CD4-positive, alpha-beta T cell treated with Interferon gamma for 1 hour (primary cell): ENCODE results near the gene GPSM3.
"Not testable (repeated sequence)": the region's sequence is repeated elsewhere in the genome, so short reads cannot be mapped to it uniquely, and the experiment has no call there.

Source experiments
- DNase-seq: peaks from one replicate; pipeline ENCODE4 v3.0.0-alpha.2; 2020

GPSM3 gene

GRCh38 chr6:32200711-32201475 lies 8.4 kb upstream of the GPSM3 start:
- DNase-seq, result no peak

- DNase-seq, result no peak
These were observed 6.4 kb upstream of the GPSM3 start for GRCh38 chr6:32198866-32199265.

- DNase-seq, result no peak
These were observed 5.9 kb upstream of the GPSM3 start for GRCh38 chr6:32198345-32198696.

GRCh38 chr6:32196682-32197616 lies 4.5 kb upstream of the GPSM3 start:
- peak; percentile 51 for DNase-seq

- peak; percentile 87 for DNase-seq
These were observed 3.6 kb upstream of the GPSM3 start for GRCh38 chr6:32195902-32196681.

GRCh38 chr6:32195652-32195901 lies 3.1 kb upstream of the GPSM3 start:
- DNase-seq, result peak; percentile 100

GRCh38 chr6:32194825-32195651 lies 2.6 kb upstream of the GPSM3 start:
- DNase-seq, result no peak

- DNase-seq, result no peak
These were observed 1.9 kb upstream of the GPSM3 start for GRCh38 chr6:32194388-32194787.

GRCh38 chr6:32193096-32193495 lies 653 bp upstream of the GPSM3 start:
- not testable (repeated sequence) for DNase-seq

GRCh38 chr6:32191696-32192607 lies 491 bp downstream of the GPSM3 start:
- DNase-seq, result peak; percentile 43

GRCh38 chr6:32190911-32191677 lies 1.3 kb downstream of the GPSM3 start:
- no peak for DNase-seq

GRCh38 chr6:32190054-32190851 lies 2.2 kb downstream of the GPSM3 start, which contains the start of gene PBX2:
Gene PBX2 (minus strand): TSS chr6:32190202. CDS start chr6:32189915, 287 bp downstream.
- peak; percentile 93 for DNase-seq

GRCh38 chr6:32189742-32190053 lies 2.7 kb downstream of the GPSM3 start:
- DNase-seq, result no peak

- DNase-seq, result no peak
These were observed 3.2 kb downstream of the GPSM3 start for GRCh38 chr6:32189069-32189741.

GRCh38 chr6:32188381-32189068 lies 3.9 kb downstream of the GPSM3 start:
- DNase-seq, result no peak

GRCh38 chr6:32187725-32188380 lies 4.6 kb downstream of the GPSM3 start:
- DNase-seq, result not testable (repeated sequence)

- DNase-seq, result no peak
These were observed 5.3 kb downstream of the GPSM3 start for GRCh38 chr6:32187009-32187709.
